GM10266 (cell line): ENCODE data around the gene MUC5AC.

Source experiments
- DNase-seq: peaks from one replicate; pipeline ENCODE4 v3.0.0; 2012; ENCODE audit errors: extremely low spot score
- TF ChIP-seq, protein P1 (sequence below): IDR thresholded peaks from 2 replicates; pipeline ENCODE4 v1.5.1; 2012; ENCODE audit warnings: mild to moderate bottlenecking, low read depth; ENCODE audit not compliant: control insufficient read depth, insufficient read depth; ENCODE audit errors: missing control alignments

MUC5AC gene

DNA sequence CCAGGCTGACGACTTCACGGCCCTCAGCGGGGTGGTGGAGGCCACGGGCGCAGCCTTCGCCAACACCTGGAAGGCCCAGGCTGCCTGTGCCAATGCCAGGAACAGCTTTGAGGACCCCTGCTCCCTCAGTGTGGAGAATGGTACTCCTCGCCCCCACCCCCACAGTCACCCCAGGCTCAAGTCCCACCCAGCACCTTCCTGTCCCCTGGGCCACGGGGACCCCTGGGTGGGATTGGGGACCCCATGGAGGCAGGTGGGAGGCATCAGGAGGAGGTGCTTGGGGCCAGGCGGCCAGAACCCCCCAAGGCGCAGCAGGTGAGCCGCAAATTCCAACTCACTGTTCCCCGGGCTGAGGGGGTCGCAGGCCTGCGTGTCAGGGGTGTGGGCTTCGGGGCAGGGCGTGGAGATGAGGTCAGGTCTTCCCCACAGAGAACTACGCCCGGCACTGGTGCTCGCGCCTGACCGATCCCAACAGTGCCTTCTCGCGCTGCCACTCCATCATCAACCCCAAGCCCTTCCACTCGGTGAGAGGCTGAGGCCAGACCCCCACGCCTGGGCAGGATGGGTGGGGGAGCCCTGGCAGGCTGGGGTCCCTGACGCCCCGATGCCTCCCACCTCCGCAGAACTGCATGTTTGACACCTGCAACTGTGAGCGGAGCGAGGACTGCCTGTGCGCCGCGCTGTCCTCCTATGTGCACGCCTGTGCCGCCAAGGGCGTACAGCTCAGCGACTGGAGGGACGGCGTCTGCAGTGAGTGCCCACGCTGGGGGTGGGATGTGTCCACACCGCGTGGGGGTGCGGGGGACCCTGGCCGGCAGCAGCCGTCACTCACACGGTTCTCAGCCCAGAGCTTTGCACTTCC, 74.5 kb downstream of the MUC5AC start:
- DNase-seq, result no peak
- TF ChIP-seq, protein P1, sequence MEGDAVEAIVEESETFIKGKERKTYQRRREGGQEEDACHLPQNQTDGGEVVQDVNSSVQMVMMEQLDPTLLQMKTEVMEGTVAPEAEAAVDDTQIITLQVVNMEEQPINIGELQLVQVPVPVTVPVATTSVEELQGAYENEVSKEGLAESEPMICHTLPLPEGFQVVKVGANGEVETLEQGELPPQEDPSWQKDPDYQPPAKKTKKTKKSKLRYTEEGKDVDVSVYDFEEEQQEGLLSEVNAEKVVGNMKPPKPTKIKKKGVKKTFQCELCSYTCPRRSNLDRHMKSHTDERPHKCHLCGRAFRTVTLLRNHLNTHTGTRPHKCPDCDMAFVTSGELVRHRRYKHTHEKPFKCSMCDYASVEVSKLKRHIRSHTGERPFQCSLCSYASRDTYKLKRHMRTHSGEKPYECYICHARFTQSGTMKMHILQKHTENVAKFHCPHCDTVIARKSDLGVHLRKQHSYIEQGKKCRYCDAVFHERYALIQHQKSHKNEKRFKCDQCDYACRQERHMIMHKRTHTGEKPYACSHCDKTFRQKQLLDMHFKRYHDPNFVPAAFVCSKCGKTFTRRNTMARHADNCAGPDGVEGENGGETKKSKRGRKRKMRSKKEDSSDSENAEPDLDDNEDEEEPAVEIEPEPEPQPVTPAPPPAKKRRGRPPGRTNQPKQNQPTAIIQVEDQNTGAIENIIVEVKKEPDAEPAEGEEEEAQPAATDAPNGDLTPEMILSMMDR, result no peak

DNA sequence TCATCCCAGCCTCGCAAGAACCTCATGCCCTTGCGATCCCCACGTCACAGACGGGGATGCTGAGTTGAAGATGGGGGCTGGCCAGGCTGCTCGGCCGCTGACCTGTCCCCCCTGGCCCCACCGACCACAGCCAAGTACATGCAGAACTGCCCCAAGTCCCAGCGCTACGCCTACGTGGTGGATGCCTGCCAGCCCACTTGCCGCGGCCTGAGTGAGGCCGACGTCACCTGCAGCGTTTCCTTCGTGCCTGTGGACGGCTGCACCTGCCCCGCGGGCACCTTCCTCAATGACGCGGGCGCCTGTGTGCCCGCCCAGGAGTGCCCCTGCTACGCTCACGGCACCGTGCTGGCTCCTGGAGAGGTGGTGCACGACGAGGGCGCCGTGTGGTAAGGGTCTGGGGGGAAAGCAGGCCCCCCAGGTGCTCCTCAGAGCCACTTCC, 75.1 kb downstream of the MUC5AC start:
- DNase-seq, result no peak
- TF ChIP-seq, protein P1, result no peak

DNA sequence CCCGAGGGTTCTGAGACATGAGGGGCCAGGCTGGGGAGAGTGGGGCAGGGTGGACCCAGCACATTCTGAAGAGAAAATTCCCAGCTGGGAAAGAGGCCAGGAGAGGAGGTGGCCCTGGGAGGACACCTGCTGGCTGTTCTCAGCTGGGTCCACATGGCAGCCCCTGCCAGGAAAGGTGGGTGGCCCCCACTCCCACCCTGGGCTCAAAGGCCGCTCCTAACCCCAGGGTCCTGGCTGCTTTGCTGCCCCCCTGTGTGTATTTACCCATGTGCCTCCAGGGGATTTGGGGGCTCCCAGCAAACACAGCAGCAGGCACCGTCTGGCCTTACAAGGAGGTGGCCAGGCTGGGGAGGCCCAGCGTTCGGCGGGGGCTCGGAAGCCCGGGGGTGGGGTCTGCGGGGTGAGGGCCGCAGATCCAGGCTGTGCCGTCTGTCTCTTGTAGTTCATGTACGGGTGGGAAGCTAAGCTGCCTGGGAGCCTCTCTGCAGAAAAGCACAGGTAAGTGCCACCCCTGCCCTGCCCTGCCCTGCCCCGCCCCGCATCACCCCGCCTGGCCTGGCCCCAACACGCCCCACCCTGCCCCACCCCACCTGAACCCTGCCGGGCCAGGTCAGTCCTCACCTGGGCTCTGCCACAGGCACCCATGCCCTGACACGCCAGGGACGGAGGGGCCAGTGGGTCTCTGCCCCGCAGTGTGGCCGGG, 75.7 kb downstream of the MUC5AC start:
- no peak for DNase-seq
- TF ChIP-seq, protein P1, result no peak

DNA sequence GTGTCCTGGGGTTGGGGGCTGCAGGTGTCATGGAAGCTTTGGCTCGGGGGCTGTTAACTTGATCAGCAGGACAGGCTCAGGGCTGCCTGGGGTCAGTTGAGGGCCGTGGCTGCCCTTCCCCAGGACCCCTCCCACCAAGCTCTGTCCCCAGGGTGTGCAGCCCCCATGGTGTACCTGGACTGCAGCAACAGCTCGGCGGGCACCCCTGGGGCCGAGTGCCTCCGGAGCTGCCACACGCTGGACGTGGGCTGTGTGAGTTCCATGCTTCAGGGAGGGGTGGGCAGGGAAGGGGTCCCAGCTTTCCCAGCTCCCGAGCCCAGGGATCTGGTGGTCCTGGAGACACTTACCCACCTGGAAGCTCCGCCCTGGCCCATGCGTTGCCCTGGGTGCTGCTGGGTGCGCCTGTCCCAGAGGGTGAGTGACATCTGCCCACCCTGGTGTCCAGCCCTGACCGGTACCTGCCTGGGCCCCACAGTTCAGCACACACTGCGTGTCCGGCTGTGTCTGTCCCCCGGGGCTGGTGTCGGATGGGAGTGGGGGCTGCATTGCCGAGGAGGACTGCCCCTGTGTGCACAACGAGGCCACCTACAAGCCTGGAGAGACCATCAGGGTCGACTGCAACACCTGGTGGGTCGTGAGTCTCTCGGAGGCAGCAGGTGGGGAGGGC, 76.4 kb downstream of the MUC5AC start:
- DNase-seq, result no peak
- TF ChIP-seq, protein P1, result no peak

DNA sequence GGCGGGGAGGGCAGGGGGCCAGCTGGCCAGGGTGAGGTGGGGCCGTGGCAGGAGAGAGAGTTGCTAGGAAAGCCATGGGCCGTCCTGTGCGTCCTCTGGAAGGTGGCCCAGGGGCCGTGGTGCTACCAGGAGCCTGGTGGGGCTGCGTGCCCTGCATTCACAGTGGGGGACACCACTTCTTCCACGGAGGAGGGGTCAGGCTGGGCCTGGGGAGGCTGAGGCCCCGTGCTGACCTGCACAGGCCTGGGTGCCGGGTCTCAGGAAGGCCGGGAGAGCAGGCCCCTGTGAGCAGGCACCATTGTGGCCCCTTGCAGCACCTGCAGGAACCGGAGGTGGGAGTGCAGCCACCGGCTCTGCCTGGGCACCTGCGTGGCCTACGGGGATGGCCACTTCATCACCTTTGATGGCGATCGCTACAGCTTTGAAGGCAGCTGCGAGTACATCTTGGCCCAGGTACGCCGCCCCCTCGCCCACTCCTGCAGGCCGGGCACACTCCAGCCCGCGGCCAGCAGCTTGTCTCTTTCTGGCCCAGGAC, 77.1 kb downstream of the MUC5AC start:
- TF ChIP-seq, protein P1, result no peak
- no peak for DNase-seq

DNA sequence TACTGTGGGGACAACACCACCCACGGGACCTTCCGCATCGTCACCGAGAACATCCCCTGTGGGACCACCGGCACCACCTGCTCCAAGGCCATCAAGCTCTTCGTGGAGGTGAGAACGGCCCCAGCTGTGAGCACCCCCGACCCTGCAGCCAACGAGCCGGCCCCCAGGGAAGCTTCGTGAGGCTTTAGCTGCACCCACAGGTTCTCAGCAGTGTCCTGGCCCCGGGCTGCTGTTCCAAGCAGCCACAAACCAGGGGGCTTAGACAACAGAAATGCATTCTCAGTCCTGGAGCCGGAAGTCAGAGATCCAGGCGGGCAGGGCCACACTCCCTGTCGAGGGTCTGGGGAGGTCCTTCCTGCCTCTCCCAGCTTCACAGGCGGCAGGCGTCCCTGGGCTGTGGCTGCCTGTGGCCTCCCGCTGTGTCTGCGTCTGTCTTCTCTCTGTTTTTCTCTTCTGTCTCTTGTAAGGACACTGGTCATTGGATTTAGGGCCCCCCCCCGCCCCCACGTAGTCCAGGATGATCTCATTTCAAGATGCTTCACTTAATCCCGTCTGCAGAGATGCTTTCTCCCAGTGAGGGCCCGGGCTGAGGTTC, 77.7 kb downstream of the MUC5AC start:
- TF ChIP-seq, protein P1, result no peak
- DNase-seq, result no peak
